OCI-M2 (cell line): ENCODE measurements around the gene TIMELESS.
"Not testable (repeated sequence)": the region's sequence is repeated elsewhere in the genome, so short reads cannot be mapped to it uniquely, and the experiment has no call there.

Experiments
- DNase-seq: peaks from one replicate; lab custom pipeline; 2025; ENCODE audit not compliant: unreplicated experiment; lab: John Stamatoyannopoulos, UW

TIMELESS gene

GRCh38 chr12:56411781-56412639, 37.2 kb downstream of the TIMELESS start:
- no peak for DNase-seq

DNA sequence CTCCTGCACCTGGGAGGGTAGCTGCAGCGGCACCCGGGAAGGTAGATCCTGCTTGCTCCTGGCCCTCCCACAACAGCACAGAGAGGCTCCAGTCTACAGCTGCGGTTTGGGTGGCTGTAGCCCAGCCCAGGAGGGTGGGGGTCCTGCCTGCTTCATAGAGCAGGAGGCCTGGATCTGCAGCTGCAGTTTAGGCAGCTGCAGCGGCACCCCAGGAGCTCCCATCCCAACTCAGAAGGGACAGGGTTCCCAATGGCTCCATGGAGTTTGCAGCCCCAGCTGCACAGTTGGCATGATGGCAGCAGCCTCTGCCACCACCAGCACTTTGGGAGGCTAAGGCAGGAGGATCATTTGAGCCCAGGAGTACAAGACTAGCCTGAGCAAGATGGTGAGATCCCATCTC, 38.5 kb downstream of the TIMELESS start:
- no peak for DNase-seq

DNA sequence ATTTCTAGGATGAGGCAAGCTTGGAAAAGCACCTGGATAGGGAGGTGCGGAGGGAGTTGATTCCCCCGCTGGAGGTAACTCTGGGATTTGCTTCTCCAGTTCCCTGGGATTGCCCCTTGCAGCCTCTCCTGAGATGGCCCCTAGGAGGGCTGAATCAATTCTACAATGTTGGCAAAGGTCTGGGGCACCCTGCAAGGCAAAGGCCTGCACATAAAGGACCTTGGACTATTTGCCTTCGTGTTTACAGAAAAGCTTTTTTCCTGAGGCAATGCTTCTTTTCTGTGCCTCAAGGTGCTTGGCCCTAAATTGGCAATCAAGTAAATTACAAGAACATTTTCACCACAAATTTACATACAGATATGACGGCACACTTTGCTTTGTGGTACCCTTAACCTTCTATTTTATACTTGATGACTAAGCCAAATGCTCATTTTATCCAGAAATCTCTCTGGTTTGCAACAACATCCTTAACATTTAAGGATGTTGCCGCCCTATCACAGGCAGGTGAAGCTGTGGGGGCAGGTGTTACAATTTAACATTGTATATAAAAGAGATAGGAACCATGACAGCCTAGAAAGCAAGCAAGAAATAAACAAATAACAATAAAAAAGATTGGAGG, 40.3 kb downstream of the TIMELESS start:
- DNase-seq = no peak

DNA sequence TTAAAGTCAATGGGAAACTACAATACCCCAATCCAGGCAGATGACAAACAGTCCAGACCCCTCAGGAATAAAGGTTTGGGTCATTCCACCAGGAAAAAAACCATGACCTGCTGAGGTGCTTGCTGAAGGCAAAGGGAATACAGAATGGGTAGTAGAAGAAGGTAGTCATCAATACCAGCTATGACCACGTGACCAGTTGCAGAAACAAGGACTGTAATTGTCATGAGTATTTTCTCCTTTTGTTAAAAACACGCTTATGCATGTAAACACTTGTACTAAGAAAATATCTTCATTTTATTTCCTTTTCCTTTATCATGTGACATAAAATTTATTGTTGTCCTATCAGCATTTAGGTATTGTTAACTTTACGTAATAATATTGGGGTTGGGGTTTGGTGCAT, 45.0 kb downstream of the TIMELESS start:
- not testable (repeated sequence) for DNase-seq

GRCh38 chr12:56401612-56402011, 47.6 kb downstream of the TIMELESS start:
- not testable (repeated sequence) for DNase-seq

DNA sequence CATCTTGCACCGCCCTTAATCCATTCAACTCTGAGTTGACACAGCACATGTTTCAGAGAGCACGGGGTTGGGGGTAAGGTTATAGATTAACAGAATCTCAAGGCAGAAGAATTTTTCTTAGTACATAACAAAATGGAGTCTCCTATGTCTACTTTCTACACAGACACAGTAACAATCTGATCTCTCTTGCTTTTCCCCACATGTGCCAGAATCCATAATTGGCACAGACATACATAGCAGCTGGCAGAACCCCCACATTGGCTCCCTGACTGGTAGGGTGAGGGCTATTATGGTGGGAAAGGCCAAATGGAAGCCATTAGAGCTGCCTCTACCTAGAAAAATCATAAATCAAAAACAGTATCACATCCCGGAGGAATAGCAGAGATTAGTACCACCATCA, 48.1 kb downstream of the TIMELESS start:
- not testable (repeated sequence) for DNase-seq

- not testable (repeated sequence) for DNase-seq
These were observed 49.8 kb downstream of the TIMELESS start for GRCh38 chr12:56399466-56399865.

DNA sequence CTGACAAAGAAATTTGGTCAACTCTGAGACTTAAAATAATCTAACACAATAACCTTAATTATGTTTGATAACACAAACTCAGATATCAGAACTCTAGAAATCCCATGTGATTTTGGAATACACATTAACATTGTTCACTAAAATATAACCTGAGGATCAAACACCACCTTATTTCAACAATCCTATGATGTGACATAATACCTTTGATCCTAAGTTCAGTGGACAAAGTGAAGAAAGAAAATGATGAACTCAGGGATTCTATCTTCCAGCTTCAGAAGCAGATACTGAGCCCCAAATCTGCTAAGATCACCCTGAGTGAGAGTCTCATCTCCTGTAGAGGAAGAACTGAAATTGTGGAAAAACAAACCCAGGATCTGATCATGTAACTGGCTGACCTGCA, 50.9 kb downstream of the TIMELESS start:
- DNase-seq = no peak

GRCh38 chr12:56392331-56392730, 56.9 kb downstream of the TIMELESS start:
- no peak for DNase-seq

GRCh38 chr12:56391721-56392120, 57.5 kb downstream of the TIMELESS start:
- no peak for DNase-seq

GRCh38 chr12:56389412-56389811, 59.8 kb downstream of the TIMELESS start:
- no peak for DNase-seq

DNA sequence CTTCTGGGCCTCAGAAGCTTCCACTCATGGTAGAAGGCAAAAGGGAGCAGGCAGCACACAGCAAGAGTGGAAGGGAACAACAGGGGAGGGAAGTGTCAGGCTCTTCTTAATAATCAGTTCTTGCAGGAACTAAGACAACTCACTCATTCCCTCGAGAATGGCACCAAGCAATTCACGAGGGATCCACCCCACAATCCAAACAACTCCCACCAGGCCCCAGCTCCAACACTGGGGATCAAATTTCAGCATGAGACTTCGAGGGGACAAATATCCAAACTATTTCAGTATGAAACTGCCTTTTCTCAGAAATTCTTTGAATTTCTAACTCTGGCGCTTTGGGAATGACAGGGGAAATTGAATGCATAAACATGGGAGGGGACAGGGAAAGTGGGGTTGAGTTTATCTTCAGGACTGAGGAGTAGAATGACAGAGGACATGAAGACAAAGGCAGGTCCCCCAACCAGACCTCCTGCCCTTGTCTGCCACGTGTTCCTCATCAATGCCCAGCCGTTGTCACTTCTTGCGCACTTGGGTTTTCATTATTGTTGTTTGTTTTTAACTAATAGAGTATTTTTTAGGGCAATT, 62.0 kb downstream of the TIMELESS start:
- DNase-seq = no peak

GRCh38 chr12:56385873-56386272, 63.4 kb downstream of the TIMELESS start:
- DNase-seq = no peak

DNA sequence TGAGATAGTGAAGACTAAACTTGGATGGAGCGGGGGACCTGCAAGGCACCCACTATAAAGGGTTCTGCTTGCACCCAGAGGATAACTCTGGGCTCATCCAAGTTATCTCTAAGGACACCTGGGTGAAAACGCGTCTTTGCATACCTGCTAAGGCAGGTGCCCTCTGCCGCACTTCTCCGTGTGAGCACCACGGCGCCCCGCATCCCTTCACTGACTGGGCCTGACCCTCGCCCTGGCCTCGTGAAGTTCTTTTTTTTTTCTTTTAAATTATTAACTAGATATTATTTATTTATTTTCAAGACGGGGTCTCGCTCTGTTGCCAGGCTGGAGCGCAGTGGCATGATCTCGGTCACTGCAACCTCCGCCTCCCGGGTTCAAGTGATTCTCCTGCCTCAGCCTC, 66.6 kb downstream of the TIMELESS start:
- DNase-seq = no peak

GRCh38 chr12:56377989-56378316, 71.3 kb downstream of the TIMELESS start:
- DNase-seq = no peak

- no peak for DNase-seq
These were observed 71.8 kb downstream of the TIMELESS start for GRCh38 chr12:56377310-56377988.

DNA sequence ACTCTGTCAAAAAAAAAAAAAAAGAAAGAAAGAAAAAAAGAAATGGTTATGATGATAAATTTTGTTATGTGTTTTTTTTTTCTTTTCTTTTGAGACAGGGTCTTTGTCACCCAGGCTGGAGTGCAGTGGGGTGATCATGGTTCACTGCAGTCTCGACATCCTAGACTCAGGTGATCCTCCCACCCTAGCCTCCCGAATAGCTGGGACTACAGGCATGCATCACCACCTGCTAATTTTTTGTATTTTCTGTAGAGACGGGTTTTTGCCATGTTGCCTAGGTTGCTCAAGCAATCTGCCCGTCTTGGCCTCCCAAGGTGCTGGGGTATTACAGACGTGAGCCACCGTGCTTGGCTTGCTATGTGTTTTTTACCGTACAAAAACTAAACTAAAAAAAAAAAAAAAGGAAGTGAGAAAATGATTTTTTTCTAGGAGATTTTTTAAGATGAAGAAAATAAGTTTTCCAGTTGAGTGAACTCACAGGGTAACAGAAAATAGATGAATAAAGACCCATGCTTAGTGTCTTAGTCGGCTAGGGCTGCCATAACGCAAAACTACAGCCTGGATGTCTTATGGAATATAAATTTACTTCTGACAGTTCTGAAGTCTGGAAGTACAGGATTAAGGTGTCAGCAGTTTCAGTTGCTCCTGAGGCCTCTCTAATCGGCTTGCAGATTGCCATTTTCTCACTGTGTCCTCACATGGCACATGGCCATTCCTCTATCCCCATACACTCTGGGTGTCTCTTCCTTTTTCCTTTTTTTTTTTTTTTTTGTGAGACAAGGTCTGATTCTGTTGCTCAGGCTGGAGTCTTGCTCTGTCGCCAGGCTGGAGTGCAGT, 73.4 kb downstream of the TIMELESS start:
- no peak for DNase-seq

- DNase-seq = no peak
These were observed 74.3 kb downstream of the TIMELESS start for GRCh38 chr12:56374726-56375597.

GRCh38 chr12:56373515-56373914, 75.7 kb downstream of the TIMELESS start:
- DNase-seq = no peak

GRCh38 chr12:56366948-56367347, 82.3 kb downstream of the TIMELESS start:
- DNase-seq = no peak
